SU-DHL-6 (cell line): ENCODE data around the gene GPX2.

ENCODE experiments used
- EZH2phosphoT487 ChIP-seq: fragments of 200-600 bp; sonication (generic), shearing (Covaris generic); conservative IDR thresholded peaks from 2 replicates; pipeline ENCODE4 v1.6.1; 2018; ENCODE audit warnings: mild to moderate bottlenecking, antibody characterized with exemption, low read length, moderate library complexity, mixed read lengths
- TF ChIP-seq, protein P1 (sequence below): fragments of 200-600 bp; sonication (generic); IDR thresholded peaks from one replicate; pipeline ENCODE4 v1.5.1; 2017; ENCODE audit warnings: antibody characterized with exemption, mild to moderate bottlenecking, low read length, moderate library complexity; ENCODE audit not compliant: insufficient read depth, poor library complexity, severe bottlenecking

DNA sequence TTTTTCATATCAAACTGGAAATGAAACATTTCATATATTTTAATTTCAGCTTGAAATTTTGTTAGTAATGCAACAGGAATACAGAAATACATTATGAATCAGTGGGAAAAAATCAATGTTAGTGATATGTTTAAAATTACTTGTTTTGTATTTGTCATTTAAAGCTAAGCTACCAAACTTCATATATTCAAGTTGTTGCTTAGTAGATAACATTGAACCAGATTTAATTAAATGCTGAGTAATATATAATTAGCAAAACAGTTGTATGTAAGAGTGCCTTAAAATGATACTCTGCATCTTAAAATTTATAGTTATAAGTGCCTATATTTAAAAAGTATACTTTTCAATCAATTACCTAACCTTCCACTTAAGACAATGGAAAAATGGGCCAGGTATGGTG is 23.3 kb downstream of the GPX2 start:
- TF ChIP-seq, protein P1, sequence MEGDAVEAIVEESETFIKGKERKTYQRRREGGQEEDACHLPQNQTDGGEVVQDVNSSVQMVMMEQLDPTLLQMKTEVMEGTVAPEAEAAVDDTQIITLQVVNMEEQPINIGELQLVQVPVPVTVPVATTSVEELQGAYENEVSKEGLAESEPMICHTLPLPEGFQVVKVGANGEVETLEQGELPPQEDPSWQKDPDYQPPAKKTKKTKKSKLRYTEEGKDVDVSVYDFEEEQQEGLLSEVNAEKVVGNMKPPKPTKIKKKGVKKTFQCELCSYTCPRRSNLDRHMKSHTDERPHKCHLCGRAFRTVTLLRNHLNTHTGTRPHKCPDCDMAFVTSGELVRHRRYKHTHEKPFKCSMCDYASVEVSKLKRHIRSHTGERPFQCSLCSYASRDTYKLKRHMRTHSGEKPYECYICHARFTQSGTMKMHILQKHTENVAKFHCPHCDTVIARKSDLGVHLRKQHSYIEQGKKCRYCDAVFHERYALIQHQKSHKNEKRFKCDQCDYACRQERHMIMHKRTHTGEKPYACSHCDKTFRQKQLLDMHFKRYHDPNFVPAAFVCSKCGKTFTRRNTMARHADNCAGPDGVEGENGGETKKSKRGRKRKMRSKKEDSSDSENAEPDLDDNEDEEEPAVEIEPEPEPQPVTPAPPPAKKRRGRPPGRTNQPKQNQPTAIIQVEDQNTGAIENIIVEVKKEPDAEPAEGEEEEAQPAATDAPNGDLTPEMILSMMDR, result no peak
- TF ChIP-seq EZH2phosphoT487, result no peak
